NAMALWA (cell line): ENCODE measurements around the gene OCIAD2.
"Not testable (repeated sequence)": the region's sequence is repeated elsewhere in the genome, so short reads cannot be mapped to it uniquely, and the experiment has no call there.

ENCODE experiments used
- DNase-seq: peaks from one replicate; pipeline ENCODE4 v3.0.0-alpha.2; 2015; ENCODE audit warnings: low spot score

OCIAD2 gene

GRCh38 chr4:48906206-48907173 lies at the start of gene OCIAD2:
Gene OCIAD2 (minus strand): TSS chr4:48906774. CDS start chr4:48904549, 2,225 bp downstream.
- DNase-seq, result peak; percentile 89

GRCh38 chr4:48954314-48954713 lies 47.7 kb upstream of the OCIAD2 start:
- DNase-seq, result no peak

DNA sequence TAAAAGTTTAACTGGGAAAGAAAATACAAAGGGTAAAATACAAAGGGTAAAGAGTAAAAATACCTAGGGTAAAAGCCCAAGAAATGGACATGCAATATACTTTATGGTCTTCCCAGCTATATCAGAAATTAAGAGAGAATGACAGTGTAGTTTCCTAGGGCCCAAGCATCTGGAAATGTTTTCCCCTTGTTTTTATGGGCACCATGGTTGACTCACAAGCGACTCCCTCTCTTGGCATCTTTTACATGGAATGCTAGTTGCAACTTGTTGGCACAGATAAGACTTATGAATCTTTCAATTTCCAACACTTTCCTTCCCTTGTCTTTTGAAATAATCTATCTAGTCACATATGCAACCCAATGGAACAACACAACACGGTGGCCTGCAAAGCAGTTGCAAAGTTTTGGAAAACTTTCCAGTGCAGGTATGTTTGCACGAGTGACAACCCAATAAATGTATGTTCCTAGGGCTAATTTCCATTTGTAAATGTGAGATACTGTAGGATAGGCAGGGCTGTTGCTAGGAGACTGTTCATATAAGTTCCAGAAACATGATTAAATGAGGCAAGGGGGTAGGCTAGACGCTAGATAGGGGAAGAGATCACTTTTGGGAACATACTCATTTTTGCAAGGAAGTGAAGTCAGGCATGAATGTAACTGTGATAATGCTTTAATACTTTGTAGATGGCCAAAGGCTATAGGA lies 43.1 kb upstream of the OCIAD2 start:
- no peak for DNase-seq

DNA sequence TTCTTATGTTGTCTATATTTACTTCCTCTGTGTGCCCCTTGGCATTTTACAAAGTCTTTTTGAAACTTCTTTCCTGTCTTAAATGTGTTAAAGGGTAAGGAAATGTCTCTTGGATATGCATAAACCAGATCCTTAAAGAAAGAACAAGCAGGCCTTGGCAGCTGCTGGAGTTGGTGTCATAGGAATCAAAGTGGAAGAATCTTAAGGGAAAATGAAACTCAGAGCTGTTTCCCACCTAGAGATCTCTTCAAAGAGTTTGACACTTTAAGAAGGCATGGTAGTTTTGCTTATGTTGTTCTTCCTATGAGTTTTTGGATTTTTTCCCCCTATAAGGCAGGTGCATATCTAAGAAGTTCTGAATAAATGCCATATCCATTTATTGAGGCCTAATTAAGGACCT lies 42.5 kb upstream of the OCIAD2 start:
- no peak for DNase-seq

GRCh38 chr4:48947731-48948130 lies 41.2 kb upstream of the OCIAD2 start:
- no peak for DNase-seq

DNA sequence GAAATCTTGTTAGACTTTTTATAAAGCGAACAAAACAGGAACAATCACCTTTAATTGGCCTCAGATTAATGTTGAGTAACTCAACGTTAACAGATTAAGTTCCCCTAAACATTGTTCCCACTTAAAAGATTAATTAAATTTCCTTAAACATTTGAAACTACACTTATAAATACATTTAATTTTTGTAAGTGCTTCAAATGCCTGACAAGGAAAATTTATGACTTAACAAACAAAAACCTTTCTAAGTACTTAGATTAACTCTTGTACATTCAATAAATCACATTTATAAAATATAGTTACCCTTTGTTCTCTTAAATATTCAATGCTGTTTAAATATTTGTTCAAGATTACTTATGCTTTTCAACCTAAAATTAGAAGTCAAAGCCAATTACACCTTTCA lies 39.4 kb upstream of the OCIAD2 start:
- DNase-seq, result no peak

DNA sequence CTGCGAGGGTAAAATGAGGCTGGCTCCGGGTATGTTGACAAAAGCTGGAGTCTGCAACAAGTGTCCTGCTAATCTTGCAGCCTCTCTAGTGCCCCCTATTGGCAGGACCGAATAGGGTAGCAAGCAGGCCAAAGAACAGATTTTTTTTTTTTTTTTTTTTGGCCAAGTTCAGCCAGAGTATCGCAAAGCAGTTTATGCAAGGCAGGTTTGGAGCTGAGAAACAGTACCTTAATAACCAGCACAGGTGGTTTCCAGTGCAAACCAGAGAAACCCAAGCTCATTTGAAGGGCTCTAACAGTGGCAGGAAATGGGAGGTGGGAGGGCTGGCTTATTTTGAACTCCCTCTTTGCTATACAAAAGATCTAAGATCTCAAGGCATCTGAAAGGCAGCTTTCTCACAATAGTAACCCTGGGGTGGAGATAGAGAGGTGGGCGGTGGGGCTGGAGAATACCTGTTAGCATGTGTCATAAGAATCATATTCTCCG lies 38.2 kb upstream of the OCIAD2 start:
- peak; percentile 51 for DNase-seq

DNA sequence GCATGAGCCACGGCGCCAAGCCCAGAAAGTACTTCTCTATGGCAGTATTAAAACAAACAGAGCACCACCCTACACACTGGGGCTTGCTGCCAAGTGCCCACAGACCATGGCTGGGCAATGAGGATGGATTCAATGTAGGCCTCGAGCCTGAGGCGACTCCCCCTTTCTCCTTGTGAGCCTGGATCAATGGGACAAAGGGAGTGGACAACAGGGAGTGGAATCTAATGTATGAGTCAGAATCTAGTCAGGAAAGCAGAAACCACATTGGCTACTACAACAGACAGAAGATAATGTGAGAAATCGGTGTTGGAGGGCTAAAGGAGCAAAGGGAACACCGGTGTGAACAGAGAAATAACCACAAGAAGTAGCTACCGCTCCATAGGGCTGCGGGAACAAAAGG lies 37.7 kb upstream of the OCIAD2 start:
- no peak for DNase-seq

GRCh38 chr4:48943387-48943786 lies 36.8 kb upstream of the OCIAD2 start:
- peak; percentile 21 for DNase-seq

DNA sequence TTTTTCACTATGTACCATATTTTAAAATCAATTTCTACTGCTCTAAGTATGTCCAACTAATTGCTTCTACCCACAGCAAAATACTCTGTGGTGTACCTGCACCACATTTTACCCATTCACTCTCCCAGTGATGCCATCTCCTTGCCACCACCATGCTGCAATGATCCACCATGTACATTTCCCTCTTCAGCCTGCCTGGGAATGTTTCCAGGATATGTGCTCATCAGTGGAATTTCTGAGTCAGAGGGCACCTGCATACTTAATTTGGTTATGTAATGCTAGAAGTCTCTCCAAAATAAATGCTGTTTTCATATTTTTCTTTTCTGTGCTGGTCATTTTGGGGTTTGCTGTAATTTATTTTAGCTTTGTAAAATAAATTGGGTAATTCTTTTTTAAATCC lies 33.2 kb upstream of the OCIAD2 start:
- no peak for DNase-seq

DNA sequence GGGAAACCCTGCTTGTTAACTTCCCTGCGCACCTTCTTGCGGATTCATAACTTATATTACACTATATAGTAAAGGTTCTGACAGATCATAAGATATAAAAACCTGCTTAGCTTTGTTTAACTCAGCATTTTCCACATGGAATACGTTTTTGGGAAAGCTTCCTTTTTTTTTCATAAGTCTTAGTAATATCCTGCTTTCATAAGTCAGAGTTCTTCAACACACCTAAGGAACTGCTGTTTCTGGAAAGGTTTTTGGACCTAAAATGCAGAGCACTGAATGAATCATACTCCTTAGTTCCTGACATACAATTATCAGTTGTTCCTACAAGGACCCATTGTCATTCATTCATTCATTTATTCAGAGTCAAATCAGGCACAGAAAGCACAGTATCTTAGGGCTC lies 32.3 kb upstream of the OCIAD2 start:
- DNase-seq, result no peak

- DNase-seq, result no peak
Observed at GRCh38 chr4:48937033-48937432, 30.5 kb upstream of the OCIAD2 start.

DNA sequence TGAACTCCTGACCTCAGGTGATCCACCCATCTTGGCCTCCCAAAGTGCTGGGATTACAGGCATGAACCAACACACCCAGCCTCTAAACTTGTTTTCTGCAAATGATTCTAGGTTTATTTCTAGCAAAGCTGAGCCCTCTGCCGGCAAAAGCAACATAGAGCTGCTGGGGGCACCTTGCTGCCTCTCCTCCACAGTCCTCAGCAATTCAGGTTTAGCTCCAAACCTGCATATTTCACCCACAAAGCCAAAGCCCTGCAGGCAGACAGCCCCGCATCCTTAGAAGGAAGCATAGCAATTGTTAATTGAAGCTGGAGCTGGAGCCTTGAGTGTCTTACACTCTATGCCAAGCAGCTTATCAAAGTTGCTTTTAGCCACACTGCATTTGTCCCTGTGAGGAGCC lies 24.9 kb upstream of the OCIAD2 start:
- DNase-seq, result peak; percentile 23

DNA sequence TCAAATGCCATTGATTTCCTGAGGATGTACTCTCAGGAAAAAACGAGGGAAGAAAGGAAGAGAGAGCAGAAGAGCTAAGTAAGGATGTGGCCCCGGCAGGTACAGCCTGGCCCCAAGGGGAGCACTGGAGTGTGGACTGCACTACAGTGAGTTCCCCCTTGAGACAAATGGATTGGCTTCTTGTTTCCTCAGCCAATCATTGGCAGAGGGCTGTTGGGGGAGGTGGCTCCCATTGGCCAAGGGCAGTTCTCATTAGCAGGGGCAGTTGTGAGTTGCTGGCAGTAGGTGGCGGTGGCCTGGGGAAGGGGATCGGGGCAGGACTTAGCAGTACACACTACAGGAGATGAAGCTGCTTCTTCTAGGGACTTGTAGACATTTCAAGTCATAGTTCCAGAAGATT lies 24.1 kb upstream of the OCIAD2 start:
- peak; percentile 33 for DNase-seq

GRCh38 chr4:48924416-48924815 lies 17.8 kb upstream of the OCIAD2 start:
- DNase-seq, result no peak

- DNase-seq, result not testable (repeated sequence)
Observed at GRCh38 chr4:48923065-48923464, 16.5 kb upstream of the OCIAD2 start.

DNA sequence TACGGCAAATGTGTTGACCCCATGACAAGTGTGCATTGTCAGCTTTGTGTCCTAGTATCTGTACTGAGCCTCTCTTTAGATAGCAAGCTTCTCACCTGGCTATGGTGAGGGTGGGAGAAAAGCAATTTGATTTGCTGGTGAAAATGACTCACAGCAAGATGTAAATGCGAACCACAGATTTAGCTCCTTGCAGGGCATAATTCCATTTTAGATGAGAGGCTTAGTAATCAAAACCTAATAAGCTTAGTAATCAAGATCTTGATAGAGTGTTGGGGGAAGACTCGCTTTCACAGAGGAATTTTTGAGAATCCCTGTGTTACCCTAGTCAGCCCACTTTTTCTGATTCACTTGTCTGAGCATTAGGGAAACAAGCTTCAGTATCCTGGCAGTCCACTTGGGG lies 7.7 kb upstream of the OCIAD2 start:
- DNase-seq, result no peak

DNA sequence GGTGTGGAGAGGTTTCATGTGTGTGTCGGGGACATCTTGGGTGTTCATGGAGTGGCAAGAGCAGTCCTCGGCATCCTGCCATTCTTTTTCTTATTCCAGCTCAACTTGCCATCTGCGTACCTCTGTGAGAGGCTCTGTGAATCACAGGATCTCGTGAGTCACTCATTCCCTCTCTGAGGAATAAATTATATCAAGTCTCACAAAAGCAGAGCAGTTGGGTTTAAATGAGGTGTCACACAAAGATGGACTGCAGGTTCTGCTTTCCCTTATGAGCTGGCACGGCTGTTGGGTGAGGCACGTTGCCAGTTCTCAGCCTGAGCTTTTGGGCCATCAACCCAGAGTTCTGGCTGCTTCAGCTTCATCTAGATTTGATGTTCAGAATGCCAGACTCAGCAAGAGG lies 6.8 kb upstream of the OCIAD2 start:
- DNase-seq, result no peak

DNA sequence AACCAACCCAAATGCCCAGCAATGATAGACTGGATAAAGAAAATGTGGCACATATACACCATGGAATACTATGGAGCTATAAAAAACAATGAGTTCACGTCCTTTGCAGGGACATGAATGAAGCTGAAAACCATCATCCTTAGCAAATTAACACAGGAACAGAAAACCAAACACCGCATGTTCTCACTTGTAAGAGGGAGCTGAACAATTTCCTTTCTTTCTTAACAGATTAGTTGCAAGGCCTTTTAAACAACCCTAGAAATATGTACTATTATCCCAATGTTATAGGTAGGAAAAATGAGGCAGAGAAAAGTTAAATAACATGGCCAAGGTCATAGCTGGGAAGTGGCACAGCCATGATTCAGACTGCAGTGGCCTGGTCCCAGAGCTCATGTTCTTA lies 5.8 kb upstream of the OCIAD2 start:
- DNase-seq, result no peak

DNA sequence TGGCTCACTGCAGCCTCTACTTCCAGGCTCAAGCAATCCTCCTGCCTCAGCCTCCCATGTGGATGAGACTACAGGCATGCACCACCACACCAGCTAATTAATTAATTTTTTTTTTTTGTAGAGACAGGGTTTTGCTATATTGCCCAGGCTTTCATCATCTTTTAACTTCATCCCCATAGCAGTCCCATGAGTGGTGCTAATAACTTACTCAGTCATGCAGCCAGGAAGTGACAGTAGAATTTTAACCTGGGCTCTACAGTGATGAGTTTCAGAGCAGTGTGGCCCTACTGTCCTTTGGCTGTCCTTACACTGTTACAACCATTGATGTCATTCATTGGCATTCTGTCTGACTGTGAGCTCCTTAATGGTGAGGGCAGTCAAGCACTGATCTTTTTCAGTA lies 3.9 kb upstream of the OCIAD2 start:
- no peak for DNase-seq

DNA sequence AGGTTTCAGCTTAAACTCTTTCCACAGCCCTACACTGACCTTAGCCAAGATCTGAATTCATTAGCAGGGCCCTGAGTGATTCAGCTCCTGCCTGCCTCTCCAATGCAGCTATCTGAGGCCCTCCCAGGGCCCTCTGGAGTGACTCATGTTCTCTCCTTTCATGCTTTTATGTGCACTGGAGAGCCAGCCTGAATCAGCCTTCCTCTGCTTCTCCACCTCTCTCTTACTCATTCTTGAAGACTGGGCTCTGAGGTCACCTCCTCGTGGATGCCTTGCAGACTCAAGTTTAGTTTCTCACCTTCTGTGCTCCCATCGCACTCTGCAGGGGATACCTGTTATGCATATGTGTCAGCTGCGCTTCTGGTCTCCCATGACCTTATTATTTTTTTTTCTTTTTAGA lies 3.1 kb upstream of the OCIAD2 start:
- DNase-seq, result no peak

DNA sequence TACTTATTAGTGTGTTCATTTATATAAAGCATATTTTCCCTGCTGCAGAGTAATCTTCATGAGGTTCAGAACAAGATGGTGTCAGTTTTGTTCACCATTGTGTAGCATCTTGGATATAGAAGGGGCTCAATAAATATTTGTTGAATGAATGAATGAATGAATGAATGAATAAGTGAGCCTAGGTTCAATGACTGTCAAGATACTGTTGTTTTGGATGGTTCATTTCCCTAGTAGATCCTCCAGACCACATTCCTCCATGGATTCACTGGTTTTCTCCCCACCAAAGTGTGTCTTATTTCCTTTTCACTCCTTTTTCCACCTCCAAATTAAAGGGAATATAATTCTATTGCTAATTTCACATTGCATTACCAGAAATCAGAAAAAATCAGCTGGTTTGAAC lies 2.1 kb upstream of the OCIAD2 start:
- no peak for DNase-seq
